ENCODE data around the gene RGS9.

GRCh38 chr17:65093930-65094329 is 43.2 kb upstream of the RGS9 start:
- TF ChIP-seq CTCF (IDR thresholded peaks at IDR 0.05) (no peak), EP300 (IDR thresholded peaks at IDR 0.05) (no peak)
